ENCODE results near the gene PRPF6. TPM values are rescaled to one million over a fixed set of nuclear protein-coding genes. Genes with fewer than 3 reads are reported as not detected.

Gene PRPF6
- total and polyA plus RNA-seq, 2 of the 13 experiments (the other 11 are each of a cell fraction or from before 2014, with no cell fraction given) = 63.7 to 101 TPM

GRCh38 chr20:64035933-64036345, 55.0 kb downstream of the PRPF6 start, which contains the start of gene C20orf204 (continued):
- TF ChIP-seq, protein P1, sequence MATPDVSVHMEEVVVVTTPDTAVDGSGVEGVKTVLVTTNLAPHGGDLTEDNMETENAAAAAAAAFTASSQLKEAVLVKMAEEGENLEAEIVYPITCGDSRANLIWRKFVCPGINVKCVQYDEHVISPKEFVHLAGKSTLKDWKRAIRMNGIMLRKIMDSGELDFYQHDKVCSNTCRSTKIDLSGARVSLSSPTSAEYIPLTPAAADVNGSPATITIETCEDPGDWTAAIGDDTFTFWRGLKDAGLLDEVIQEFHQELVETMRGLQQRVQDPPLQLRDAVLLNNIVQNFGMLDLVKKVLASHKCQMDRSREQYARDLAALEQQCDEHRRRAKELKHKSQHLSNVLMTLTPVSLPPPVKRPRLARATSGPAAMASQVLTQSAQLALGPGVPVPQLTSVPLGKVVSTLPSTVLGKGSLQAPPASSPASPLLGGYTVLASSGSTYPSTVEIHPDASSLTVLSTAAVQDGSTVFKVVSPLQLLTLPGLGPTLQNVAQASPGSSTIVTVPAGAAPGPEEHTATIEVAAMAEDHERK (CRISPR knock-in tag; IDR thresholded peaks at IDR 0.05; ENCODE audit: low read depth) = no peak
- no peak; the same call in 1 of the 2 replicates for TF ChIP-seq RFX1 (IDR thresholded peaks at IDR 0.05)
- TF ChIP-seq ZUFSP (CRISPR knock-in tag; IDR thresholded peaks at IDR 0.05; ENCODE audit: borderline replicate concordance) = no peak
- TF ChIP-seq HES4 (CRISPR knock-in tag; IDR thresholded peaks at IDR 0.05; ENCODE audit: borderline replicate concordance) = no peak
- TF ChIP-seq, protein P2, sequence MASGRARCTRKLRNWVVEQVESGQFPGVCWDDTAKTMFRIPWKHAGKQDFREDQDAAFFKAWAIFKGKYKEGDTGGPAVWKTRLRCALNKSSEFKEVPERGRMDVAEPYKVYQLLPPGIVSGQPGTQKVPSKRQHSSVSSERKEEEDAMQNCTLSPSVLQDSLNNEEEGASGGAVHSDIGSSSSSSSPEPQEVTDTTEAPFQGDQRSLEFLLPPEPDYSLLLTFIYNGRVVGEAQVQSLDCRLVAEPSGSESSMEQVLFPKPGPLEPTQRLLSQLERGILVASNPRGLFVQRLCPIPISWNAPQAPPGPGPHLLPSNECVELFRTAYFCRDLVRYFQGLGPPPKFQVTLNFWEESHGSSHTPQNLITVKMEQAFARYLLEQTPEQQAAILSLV (CRISPR knock-in tag; IDR thresholded peaks at IDR 0.05; ENCODE audit: borderline replicate concordance) = peak; percentile 92
- TF ChIP-seq PHF21A (CRISPR knock-in tag; IDR thresholded peaks at IDR 0.05) = peak; percentile 78; the same call in 1 of the 2 replicates
- peak; percentile 75 for TF ChIP-seq HIC2 (CRISPR knock-in tag; IDR thresholded peaks at IDR 0.05; ENCODE audit: low read depth)
- no peak for TF ChIP-seq NR0B2 (CRISPR knock-in tag; IDR thresholded peaks at IDR 0.05)
- TF ChIP-seq REST (IDR thresholded peaks at IDR 0.05; ENCODE audit: borderline replicate concordance in 1 of 2, low read depth in 1 of 2, low read length in 2 of 2) = peak in 1 of 2 experiments; percentile 26; a peak in 1 of 4 replicates
- TF ChIP-seq ZFP91 (CRISPR knock-in tag; IDR thresholded peaks at IDR 0.05; ENCODE audit: borderline replicate concordance) = peak; percentile 96; the same call in 1 of the 2 replicates
- peak; percentile 94 for TF ChIP-seq KDM2A (CRISPR knock-in tag; IDR thresholded peaks at IDR 0.05; ENCODE audit: borderline replicate concordance, low read depth)
- TF ChIP-seq, protein P3, sequence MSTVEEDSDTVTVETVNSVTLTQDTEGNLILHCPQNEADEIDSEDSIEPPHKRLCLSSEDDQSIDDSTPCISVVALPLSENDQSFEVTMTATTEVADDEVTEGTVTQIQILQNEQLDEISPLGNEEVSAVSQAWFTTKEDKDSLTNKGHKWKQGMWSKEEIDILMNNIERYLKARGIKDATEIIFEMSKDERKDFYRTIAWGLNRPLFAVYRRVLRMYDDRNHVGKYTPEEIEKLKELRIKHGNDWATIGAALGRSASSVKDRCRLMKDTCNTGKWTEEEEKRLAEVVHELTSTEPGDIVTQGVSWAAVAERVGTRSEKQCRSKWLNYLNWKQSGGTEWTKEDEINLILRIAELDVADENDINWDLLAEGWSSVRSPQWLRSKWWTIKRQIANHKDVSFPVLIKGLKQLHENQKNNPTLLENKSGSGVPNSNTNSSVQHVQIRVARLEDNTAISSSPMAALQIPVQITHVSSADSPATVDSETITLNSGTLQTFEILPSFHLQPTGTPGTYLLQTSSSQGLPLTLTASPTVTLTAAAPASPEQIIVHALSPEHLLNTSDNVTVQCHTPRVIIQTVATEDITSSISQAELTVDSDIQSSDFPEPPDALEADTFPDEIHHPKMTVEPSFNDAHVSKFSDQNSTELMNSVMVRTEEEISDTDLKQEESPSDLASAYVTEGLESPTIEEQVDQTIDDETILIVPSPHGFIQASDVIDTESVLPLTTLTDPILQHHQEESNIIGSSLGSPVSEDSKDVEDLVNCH (CRISPR knock-in tag; IDR thresholded peaks at IDR 0.05) = peak; percentile 93
- no peak; the same call in 1 of the 2 replicates for TF ChIP-seq NCOR1 (IDR thresholded peaks at IDR 0.05; ENCODE audit: borderline replicate concordance, low read length)

Measured in HepG2 (cell line).